ENCODE data around the gene DYNC2I2.

DNA sequence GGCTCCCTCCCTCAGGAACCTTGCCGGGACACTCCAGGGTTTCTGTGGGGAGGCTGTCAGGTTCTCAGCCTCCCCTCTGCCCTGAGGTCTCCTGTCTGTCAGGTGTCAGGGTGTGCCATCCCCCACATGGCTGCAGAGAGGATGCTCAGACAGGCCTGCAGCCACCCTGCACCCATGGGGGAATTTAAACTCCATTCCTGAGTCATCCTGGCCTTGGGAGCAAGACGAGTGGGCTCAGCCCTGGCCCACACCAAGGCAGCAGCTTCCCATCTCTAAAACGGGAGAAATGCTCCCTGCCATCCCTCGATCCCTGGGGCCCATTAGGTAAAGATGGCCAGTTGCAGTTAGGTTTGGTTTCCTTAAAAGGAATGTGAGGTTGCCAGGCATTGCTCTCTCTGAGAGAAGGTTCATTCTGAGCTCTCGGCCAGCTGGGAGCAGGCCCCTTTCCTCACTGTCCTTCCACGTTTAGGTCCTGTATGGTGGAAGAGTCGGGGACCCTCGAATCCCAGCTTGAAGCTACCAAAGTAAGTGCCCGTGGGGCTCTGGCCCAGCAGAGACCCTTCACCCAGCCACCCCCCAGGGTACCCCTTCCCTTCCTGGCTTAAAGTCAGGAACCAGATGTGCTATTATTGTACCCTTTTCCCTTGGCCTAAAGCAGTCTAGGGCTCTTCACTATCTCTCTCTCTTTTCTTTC lies 26.6 kb downstream of the DYNC2I2 start:
- TF ChIP-seq POLR2AphosphoS5 (IDR thresholded peaks at IDR 0.05; ENCODE audit: low read depth, low read length) (no peak), CTCF (IDR thresholded peaks at IDR 0.05) (no peak), FOXM1 (IDR thresholded peaks at IDR 0.05; ENCODE audit: low read depth) (no peak), TCF12 (IDR thresholded peaks at IDR 0.05) (no peak), USF1 (IDR thresholded peaks at IDR 0.05; ENCODE audit: borderline replicate concordance, low read depth) (no peak)
- TF ChIP-seq, protein P1, sequence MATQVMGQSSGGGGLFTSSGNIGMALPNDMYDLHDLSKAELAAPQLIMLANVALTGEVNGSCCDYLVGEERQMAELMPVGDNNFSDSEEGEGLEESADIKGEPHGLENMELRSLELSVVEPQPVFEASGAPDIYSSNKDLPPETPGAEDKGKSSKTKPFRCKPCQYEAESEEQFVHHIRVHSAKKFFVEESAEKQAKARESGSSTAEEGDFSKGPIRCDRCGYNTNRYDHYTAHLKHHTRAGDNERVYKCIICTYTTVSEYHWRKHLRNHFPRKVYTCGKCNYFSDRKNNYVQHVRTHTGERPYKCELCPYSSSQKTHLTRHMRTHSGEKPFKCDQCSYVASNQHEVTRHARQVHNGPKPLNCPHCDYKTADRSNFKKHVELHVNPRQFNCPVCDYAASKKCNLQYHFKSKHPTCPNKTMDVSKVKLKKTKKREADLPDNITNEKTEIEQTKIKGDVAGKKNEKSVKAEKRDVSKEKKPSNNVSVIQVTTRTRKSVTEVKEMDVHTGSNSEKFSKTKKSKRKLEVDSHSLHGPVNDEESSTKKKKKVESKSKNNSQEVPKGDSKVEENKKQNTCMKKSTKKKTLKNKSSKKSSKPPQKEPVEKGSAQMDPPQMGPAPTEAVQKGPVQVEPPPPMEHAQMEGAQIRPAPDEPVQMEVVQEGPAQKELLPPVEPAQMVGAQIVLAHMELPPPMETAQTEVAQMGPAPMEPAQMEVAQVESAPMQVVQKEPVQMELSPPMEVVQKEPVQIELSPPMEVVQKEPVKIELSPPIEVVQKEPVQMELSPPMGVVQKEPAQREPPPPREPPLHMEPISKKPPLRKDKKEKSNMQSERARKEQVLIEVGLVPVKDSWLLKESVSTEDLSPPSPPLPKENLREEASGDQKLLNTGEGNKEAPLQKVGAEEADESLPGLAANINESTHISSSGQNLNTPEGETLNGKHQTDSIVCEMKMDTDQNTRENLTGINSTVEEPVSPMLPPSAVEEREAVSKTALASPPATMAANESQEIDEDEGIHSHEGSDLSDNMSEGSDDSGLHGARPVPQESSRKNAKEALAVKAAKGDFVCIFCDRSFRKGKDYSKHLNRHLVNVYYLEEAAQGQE (IDR thresholded peaks at IDR 0.05; ENCODE audit: low read depth, low read length), result no peak

Measured in SK-N-SH (cell line).